ENCODE measurements around the gene SPTBN1. TPM values are rescaled to one million over a fixed set of nuclear protein-coding genes. Genes with fewer than 3 reads are reported as not detected.

The SPTBN1 gene
- total and polyA plus RNA-seq, 9 of the 15 experiments (the other 6 are each of a cell fraction or from before 2014, with no cell fraction given): 8.9 to 66.8 (median 31.4) TPM

DNA sequence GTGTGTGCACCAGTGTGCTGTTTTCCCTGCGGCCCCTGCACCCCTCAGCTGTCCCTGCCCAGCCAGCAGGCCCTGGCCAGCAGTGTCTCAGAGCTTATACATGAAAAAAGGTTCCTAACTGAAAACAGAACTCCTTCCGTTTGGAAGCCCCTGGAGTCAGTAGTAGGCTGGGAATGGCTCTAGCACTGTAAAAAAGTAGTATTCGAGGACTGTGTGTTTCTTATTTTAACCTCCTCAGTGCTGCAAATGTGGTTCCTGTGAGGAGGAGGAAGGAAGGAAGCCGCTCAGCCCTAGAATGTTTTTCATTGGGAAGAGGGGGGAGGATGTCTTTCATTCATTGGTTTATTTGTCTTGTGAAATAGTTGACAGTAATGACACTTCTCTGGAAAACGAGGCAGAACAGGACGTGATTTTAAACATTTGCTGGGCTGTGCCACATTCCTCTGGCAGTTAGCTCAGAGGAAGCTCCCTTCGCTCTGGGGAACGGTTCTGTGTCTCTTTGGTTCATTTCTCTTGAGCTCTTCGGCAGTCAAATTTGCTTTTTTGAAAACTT lies 103.5 kb downstream of the SPTBN1 start:
- H4K20me1 ChIP-seq (replicated peaks; ENCODE audit: control insufficient read depth, insufficient read depth, low read length): no peaks in the 10 kb centered on the region
- ChIA-PET POLR2A (interaction anchor here (0.6 to 5.0 kb wide), 13 partner anchors 8 to 1409 kb away, joined by 3 to 28 read pairs (median 3); partner anchors contain the start of genes CFAP36 and PSME4), CTCF (ENCODE audit: low intra/inter-chr PET ratio) (no interaction called here)
- ATAC-seq: peak; percentile 48
- H2AFZ ChIP-seq (ENCODE audit: low read depth, low read length): peak overlapping the region; percentile 88
- FAIRE-seq: peak; percentile 57
- H3K4me1 ChIP-seq (replicated peaks in 1 of 2; ENCODE audit: control insufficient read depth in 2 of 2, insufficient read depth in 2 of 2, low read length in 2 of 2): peaks cover 21 to 25% of the 10 kb centered on the region in 2 experiments
- BruUV-seq (replicated peaks): TSS peak; percentile 68
- H3K36me3 ChIP-seq (ENCODE audit: control insufficient read depth, insufficient read depth, low read length): 0 out of 3 replicates have a peak, but pooled peaks cover 2% of the 10 kb centered on the region
- H3K27ac ChIP-seq (ENCODE audit: extremely low read depth, low read depth, low read length): peak overlapping the region; percentile 88
- H3K4me3 ChIP-seq: peak overlapping the region; percentile 78
- no peaks in the 10 kb centered on the region for H3K9me1 ChIP-seq (ENCODE audit: control insufficient read depth, insufficient read depth, low read length)
- peaks cover 59% of the 10 kb centered on the region for H3K79me2 ChIP-seq (ENCODE audit: control insufficient read depth, insufficient read depth, low read length)
- in situ Hi-C loops (cut with MboI) (no loop called here), intact Hi-C loops (cut with micrococcal nuclease) (loop anchor here (2.0 kb wide), 2 partner anchors 13 to 43 kb away; no protein-coding TSS in a partner anchor)
- WGBS (ENCODE audit: insufficient coverage, low coverage, missing lambda C conversion rate): 0% methylated on average over 9 of the region's 9 CpGs
- H3K9me3 ChIP-seq (replicated peaks; ENCODE audit: control insufficient read depth, insufficient read depth, low read depth, low read length): no peaks in the 10 kb centered on the region
- H3K4me2 ChIP-seq (ENCODE audit: insufficient read depth, low read length): peak overlapping the region; percentile 96
- H3K9ac ChIP-seq (ENCODE audit: insufficient read depth in 1 of 2, low read depth in 2 of 2, low read length in 2 of 2): peak overlapping the region; percentile 91 to 94
- H3K27me3 ChIP-seq (ENCODE audit: control insufficient read depth in 2 of 2, insufficient read depth in 2 of 2, low read length in 2 of 2): no peaks in the 10 kb centered on the region
- peak in 2 of 4 experiments; percentile 47 to 50 for DNase-seq (ENCODE audit: extremely low read depth in 1 of 4, low spot score in 3 of 4)
- TF ChIP-seq FOXJ2 (tag; IDR thresholded peaks at IDR 0.05) (no peak), KAT7 (CRISPR knock-in tag; IDR thresholded peaks at IDR 0.05; ENCODE audit: borderline replicate concordance) (no peak), NFIX (CRISPR knock-in tag; IDR thresholded peaks at IDR 0.05; ENCODE audit: low read depth) (no peak), MEF2A (IDR thresholded peaks at IDR 0.05; ENCODE audit: control insufficient read depth, low read depth, low read length) (no peak), EWSR1 (IDR thresholded peaks at IDR 0.05; ENCODE audit: borderline replicate concordance, low read depth, partially characterized antibody) (no peak), ZEB2 (IDR thresholded peaks at IDR 0.05) (no peak), ARID2 (IDR thresholded peaks at IDR 0.05) (no peak)
- TF ChIP-seq, protein P1, sequence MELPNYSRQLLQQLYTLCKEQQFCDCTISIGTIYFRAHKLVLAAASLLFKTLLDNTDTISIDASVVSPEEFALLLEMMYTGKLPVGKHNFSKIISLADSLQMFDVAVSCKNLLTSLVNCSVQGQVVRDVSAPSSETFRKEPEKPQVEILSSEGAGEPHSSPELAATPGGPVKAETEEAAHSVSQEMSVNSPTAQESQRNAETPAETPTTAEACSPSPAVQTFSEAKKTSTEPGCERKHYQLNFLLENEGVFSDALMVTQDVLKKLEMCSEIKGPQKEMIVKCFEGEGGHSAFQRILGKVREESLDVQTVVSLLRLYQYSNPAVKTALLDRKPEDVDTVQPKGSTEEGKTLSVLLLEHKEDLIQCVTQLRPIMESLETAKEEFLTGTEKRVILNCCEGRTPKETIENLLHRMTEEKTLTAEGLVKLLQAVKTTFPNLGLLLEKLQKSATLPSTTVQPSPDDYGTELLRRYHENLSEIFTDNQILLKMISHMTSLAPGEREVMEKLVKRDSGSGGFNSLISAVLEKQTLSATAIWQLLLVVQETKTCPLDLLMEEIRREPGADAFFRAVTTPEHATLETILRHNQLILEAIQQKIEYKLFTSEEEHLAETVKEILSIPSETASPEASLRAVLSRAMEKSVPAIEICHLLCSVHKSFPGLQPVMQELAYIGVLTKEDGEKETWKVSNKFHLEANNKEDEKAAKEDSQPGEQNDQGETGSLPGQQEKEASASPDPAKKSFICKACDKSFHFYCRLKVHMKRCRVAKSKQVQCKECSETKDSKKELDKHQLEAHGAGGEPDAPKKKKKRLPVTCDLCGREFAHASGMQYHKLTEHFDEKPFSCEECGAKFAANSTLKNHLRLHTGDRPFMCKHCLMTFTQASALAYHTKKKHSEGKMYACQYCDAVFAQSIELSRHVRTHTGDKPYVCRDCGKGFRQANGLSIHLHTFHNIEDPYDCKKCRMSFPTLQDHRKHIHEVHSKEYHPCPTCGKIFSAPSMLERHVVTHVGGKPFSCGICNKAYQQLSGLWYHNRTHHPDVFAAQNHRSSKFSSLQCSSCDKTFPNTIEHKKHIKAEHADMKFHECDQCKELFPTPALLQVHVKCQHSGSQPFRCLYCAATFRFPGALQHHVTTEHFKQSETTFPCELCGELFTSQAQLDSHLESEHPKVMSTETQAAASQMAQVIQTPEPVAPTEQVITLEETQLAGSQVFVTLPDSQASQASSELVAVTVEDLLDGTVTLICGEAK (IDR thresholded peaks at IDR 0.05): no peak
- TF ChIP-seq, protein P1 (CRISPR knock-in tag; IDR thresholded peaks at IDR 0.05): no peak
- TF ChIP-seq, protein P2, sequence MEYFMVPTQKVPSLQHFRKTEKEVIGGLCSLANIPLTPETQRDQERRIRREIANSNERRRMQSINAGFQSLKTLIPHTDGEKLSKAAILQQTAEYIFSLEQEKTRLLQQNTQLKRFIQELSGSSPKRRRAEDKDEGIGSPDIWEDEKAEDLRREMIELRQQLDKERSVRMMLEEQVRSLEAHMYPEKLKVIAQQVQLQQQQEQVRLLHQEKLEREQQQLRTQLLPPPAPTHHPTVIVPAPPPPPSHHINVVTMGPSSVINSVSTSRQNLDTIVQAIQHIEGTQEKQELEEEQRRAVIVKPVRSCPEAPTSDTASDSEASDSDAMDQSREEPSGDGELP (CRISPR knock-in tag; IDR thresholded peaks at IDR 0.05; ENCODE audit: borderline replicate concordance): no peak

Measured in K562 (cell line).